Thyroid gland (tissue), 4 donors: Measurements from ENCODE around the gene TXNDC11. TPM values are rescaled to one million over a fixed set of nuclear protein-coding genes. Genes with fewer than 3 reads are reported as not detected.

Experiments used
- DNase-seq, 2 donors: peaks; one replicate each; pipeline ENCODE4 v3.0.0-alpha.2; 2019
- H3K27ac ChIP-seq, 3 donors: fragments of 200-600 bp; sonication (generic); 1 replicate in 2 of 3; 2 replicates in 1 of 3; pipeline ENCODE4 v1.5.1; 2016 to 2019; ENCODE audit warnings: mild to moderate bottlenecking in 1 of 3, moderate library complexity in 1 of 3
- H3K27me3 ChIP-seq: fragments of 200-600 bp; sonication (generic); one replicate; pipeline ENCODE4 v1.5.1; 2019
- H3K36me3 ChIP-seq, 2 donors: fragments of 200-600 bp; sonication (generic); one replicate each; pipeline ENCODE4 v1.5.1; 2016 to 2019
- H3K4me1 ChIP-seq, 2 donors: fragments of 200-600 bp; sonication (generic); one replicate each; pipeline ENCODE4 v1.5.1; 2017 to 2019
- H3K4me3 ChIP-seq, 3 donors: fragments of 200-600 bp; sonication (generic); replicated peaks in 1 of 3; 1 replicate in 2 of 3; 2 replicates in 1 of 3; pipeline ENCODE4 v1.5.1; 2016; ENCODE audit warnings: mild to moderate bottlenecking in 1 of 3
- H3K9me3 ChIP-seq: fragments of 200-600 bp; sonication (generic); one replicate; pipeline ENCODE4 v1.5.1; 2017
- POLR2A ChIP-seq, 2 donors: fragments of 450-650 bp; IDR thresholded peaks; one replicate each; pipeline ENCODE4 v1.6.1; 2017; ENCODE audit warnings: antibody characterized with exemption in 2 of 2, mild to moderate bottlenecking in 2 of 2, moderate library complexity in 1 of 2
- WGBS, 2 donors: methylation state at CpG; one replicate each; pipeline ENCODE4 v1.1.5; 2017; 5-methylcytosine and 5-hydroxymethylcytosine counted together
- intact Hi-C: fragments of 100-400 bp; cut with DNase I; formaldehyde crosslinking; loops from one replicate; pipeline ENCODE4 v1.15.1; 2023
- total RNA-seq, 4 donors: library from RNA; depleted of rRNA; stranded (reverse); fragments of >200 nt; gene quantifications; one replicate each; pipeline ENCODE4 v1.2.3, GENCODE V29; 2016
- TF ChIP-seq, protein P1 (sequence below), 6 experiments: fragments of 200-600 bp in 3 of 6; fragments of 450-650 bp in 3 of 6; sonication (generic) in 3 of 6; IDR thresholded peaks; one replicate each; pipeline ENCODE4 v1.5.1; 2016 to 2019; ENCODE audit warnings: antibody characterized with exemption in 6 of 6, mild to moderate bottlenecking in 2 of 6, inconsistent platforms in 1 of 6, moderate library complexity in 1 of 6

Gene TXNDC11
- total RNA-seq, 4 donors from 2014 or later, result 77.3 to 135 (median 115) TPM

DNA sequence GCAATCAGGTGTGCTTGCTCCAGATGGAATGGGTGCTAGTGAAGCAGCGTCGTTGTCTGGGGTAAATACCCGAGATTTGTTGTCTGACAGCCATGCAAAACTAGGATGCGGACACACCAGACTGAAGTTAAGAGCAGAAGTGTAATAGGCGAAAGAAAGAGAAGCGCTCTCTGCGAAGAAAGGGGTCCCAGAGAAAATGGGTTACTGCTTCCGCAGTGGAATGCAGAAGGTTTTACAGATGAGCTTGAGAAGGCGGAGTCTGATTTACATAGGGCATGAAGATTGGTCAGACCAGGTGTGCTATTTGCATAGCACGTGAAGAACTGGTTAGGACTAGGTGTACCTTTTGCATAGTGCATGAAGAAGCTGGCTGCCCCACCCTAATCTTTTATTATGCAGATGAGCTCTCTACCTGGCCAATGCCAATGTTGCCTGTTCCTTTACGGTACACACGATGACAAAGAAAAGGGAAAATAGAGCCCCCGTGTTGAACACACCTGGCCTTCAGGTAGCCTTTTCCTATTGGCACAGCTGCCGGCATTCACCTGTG, 106.4 kb downstream of the TXNDC11 start:
- intact Hi-C loops, result no loop called here
- Histone ChIP-seq H3K36me3 (no peaks in the 10 kb centered on the region), H3K4me3 (no peak overlapping the region), H3K4me1 (peaks cover 12 to 15% of the 10 kb centered on the region in 2 donors), H3K27me3 (no peaks in the 10 kb centered on the region), H3K9me3 (no peaks in the 10 kb centered on the region), H3K27ac (peak overlapping the region in 1 of 3 donors; percentile 45)
- TF ChIP-seq, protein P1, sequence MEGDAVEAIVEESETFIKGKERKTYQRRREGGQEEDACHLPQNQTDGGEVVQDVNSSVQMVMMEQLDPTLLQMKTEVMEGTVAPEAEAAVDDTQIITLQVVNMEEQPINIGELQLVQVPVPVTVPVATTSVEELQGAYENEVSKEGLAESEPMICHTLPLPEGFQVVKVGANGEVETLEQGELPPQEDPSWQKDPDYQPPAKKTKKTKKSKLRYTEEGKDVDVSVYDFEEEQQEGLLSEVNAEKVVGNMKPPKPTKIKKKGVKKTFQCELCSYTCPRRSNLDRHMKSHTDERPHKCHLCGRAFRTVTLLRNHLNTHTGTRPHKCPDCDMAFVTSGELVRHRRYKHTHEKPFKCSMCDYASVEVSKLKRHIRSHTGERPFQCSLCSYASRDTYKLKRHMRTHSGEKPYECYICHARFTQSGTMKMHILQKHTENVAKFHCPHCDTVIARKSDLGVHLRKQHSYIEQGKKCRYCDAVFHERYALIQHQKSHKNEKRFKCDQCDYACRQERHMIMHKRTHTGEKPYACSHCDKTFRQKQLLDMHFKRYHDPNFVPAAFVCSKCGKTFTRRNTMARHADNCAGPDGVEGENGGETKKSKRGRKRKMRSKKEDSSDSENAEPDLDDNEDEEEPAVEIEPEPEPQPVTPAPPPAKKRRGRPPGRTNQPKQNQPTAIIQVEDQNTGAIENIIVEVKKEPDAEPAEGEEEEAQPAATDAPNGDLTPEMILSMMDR (IDR thresholded peaks at IDR 0.05), result no peak
- TF ChIP-seq POLR2A (IDR thresholded peaks at IDR 0.05), result peak in 1 of 2 donors; percentile 77
- WGBS, 2 donors, result 32 to 35% methylated on average over 14 of the region's 14 CpGs
- DNase-seq, result peak; percentile 61 to 70

DNA sequence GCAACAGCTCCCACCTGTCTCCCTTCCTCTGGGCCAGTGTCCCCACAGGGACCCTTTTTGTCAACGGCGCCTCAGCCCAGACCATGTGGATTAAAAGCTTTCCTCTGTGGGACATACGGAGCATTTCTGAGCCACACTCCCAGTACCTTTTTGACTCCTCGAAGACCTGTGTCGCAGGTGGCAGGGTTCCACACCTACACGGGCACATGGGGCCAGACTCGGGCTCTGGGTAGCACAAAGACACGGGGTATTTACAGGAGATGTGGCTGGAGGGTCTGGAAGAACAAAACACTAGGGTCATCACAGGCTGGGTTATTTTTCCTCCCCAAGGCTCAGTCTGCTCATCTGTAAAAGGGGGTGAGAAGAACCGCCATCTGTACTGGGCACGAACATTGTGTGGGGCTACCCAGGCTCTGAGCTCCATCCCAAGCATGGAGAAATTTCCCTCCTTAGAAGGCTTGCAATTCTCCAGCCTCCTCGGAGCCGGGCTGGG, 106.9 kb downstream of the TXNDC11 start:
- 76 to 82% methylated on average over 10 to 11 of the region's 12 CpGs for WGBS, 2 donors
- no peak overlapping the region for H3K27ac ChIP-seq
- H3K4me1 ChIP-seq, result peaks cover 7 to 10% of the 10 kb centered on the region in 2 donors
- no peaks in the 10 kb centered on the region for H3K36me3 ChIP-seq
- intact Hi-C loops, result no loop called here
- H3K9me3 ChIP-seq, result no peaks in the 10 kb centered on the region
- no peaks in the 10 kb centered on the region for H3K27me3 ChIP-seq
- no peak for DNase-seq
- no peak overlapping the region for H3K4me3 ChIP-seq
- TF ChIP-seq, protein P1 (IDR thresholded peaks at IDR 0.05), result no peak
- TF ChIP-seq POLR2A (IDR thresholded peaks at IDR 0.05), result no peak

DNA sequence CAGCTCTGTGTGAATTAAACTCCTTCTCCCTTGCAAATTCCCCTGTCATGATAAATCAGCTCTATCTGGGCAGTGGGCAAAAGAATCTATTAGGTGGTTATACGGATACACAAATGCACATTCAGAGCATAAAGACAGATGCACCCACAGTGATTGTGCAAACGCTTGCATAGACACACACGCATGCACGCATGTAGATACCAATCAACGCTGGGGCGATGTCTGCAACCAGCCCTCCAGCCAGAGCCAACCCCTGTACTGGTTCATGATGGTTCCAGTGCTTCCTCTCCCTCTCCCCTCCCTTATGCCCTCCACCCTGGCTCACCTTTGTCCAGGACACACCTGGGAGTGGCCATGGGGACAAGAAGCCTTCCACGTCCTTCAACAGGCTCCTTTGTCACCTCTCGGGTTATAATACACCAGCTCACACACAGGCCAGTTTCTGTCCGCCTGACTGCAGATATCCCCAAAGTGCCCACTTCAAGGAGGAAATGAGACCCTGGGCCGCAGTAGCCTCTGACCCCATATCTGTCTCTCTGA, 107.5 kb downstream of the TXNDC11 start:
- WGBS, 2 donors, result 88 to 93% methylated on average over 10 of the region's 10 CpGs
- H3K36me3 ChIP-seq, result no peaks in the 10 kb centered on the region
- H3K27ac ChIP-seq, result no peak overlapping the region
- H3K9me3 ChIP-seq, result no peaks in the 10 kb centered on the region
- no peak for TF ChIP-seq POLR2A (IDR thresholded peaks at IDR 0.05)
- TF ChIP-seq, protein P1 (IDR thresholded peaks at IDR 0.05), result no peak
- DNase-seq, result no peak
- no peaks in the 10 kb centered on the region for H3K27me3 ChIP-seq
- H3K4me1 ChIP-seq, result peaks cover 4 to 6% of the 10 kb centered on the region in 2 donors
- no peak overlapping the region for H3K4me3 ChIP-seq
- intact Hi-C loops, result no loop called here

DNA sequence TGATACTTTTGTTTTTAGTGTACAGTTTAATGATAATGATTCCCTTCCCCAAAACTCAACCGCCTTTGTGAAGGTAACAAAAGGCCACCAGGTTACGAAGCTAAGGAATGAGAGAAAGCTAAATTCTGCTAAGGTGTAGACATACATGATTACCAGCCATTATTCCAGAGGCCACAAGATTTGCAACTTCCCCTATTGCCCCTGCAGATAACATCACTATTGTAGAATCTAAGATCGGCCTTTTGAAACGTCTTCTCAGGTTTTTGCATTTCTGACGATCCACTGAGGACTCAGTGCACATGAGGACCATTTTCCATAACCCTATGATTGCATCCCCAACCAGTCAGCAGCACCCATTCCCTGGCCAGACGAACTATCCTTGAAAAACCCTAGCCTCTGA, 108.3 kb downstream of the TXNDC11 start:
- intact Hi-C loops, result no loop called here
- Histone ChIP-seq H3K4me3 (no peak overlapping the region), H3K27me3 (no peaks in the 10 kb centered on the region), H3K9me3 (no peaks in the 10 kb centered on the region), H3K36me3 (no peaks in the 10 kb centered on the region), H3K27ac (no peak overlapping the region), H3K4me1 (no peaks in the 10 kb centered on the region)
- no peak for DNase-seq
- 86 to 90% methylated on average over 6 of the region's 6 CpGs for WGBS, 2 donors
- no peak for TF ChIP-seq POLR2A (IDR thresholded peaks at IDR 0.05)
- TF ChIP-seq, protein P1 (IDR thresholded peaks at IDR 0.05), result no peak

GRCh38 chr16:11633113-11633512, 109.5 kb downstream of the TXNDC11 start:
- no peaks in the 10 kb centered on the region for H3K36me3 ChIP-seq
- DNase-seq, result no peak
- H3K27ac ChIP-seq, result peak overlapping the region in 1 of 3 donors; percentile 31
- H3K27me3 ChIP-seq, result no peaks in the 10 kb centered on the region
- H3K4me1 ChIP-seq, result no peaks in the 10 kb centered on the region
- intact Hi-C loops, result no loop called here
- H3K4me3 ChIP-seq, result no peak overlapping the region
- WGBS, 2 donors, result 79 to 87% methylated on average over 3 of the region's 3 CpGs
- no peaks in the 10 kb centered on the region for H3K9me3 ChIP-seq
- no peak for TF ChIP-seq POLR2A (IDR thresholded peaks at IDR 0.05)
- TF ChIP-seq, protein P1 (IDR thresholded peaks at IDR 0.05), result no peak
